Body of pancreas (tissue), 4 donors: ENCODE results near the gene NEK1. TPM values are rescaled to one million over a fixed set of nuclear protein-coding genes. Genes with fewer than 3 reads are reported as not detected.
A peak's percentile ranks its signal among the peaks of the same experiment; 100 is the strongest.

Experiments
- ATAC-seq: fragments of 150-250 bp; one replicate; pipeline ENCODE4 v1.9.1; 2016
- DNase-seq, 4 donors: peaks; one replicate each; pipeline ENCODE4 v3.0.0-alpha.2; 2019
- H3K27ac ChIP-seq, 4 donors: fragments of 200-600 bp; sonication (generic); 1 replicate in 3 of 4; 2 replicates in 1 of 4; pipeline versions ENCODE4 v1.5.1 to v1.6.1; 2016 to 2019; ENCODE audit warnings: mild to moderate bottlenecking in 1 of 4, mixed read lengths in 1 of 4, moderate library complexity in 1 of 4
- H3K27me3 ChIP-seq, 2 donors: fragments of 200-600 bp; sonication (generic); one replicate each; pipeline ENCODE4 v1.6.0; 2016; ENCODE audit warnings: mild to moderate bottlenecking in 1 of 2
- H3K36me3 ChIP-seq, 2 donors: fragments of 200-600 bp; sonication (generic); replicated peaks in 1 of 2; 2 replicates each; pipeline ENCODE4 v1.5.1; 2016; ENCODE audit warnings: low read depth in 2 of 2; ENCODE audit not compliant: insufficient read depth in 1 of 2
- H3K4me1 ChIP-seq: fragments of 200-600 bp; sonication (generic); one replicate; pipeline ENCODE4 v1.6.0; 2016
- H3K4me3 ChIP-seq, 2 donors: fragments of 200-600 bp; sonication (generic); 1 replicate in 1 of 2; 2 replicates in 1 of 2; pipeline ENCODE4 v1.5.1; 2016 to 2019
- H3K9me3 ChIP-seq, 3 donors: fragments of 200-600 bp; sonication (generic); 1 replicate in 2 of 3; 2 replicates in 1 of 3; pipeline ENCODE4 v1.5.1; 2016
- CTCF ChIP-seq, 7 experiments: fragments of 450-650 bp in 4 of 7; fragments of 200-600 bp in 3 of 7; sonication (generic) in 3 of 7; IDR thresholded peaks; one replicate each; pipeline ENCODE4 v1.5.1; 2016 to 2019; ENCODE audit warnings: antibody characterized with exemption in 7 of 7
- POLR2A ChIP-seq, 3 donors: fragments of 450-650 bp; IDR thresholded peaks; one replicate each; pipeline ENCODE4 v1.6.1; 2016; ENCODE audit warnings: antibody characterized with exemption in 3 of 3, mild to moderate bottlenecking in 2 of 3
- WGBS, 2 donors: methylation state at CpG; one replicate each; pipeline ENCODE4 v1.1.5; 2017; 5-methylcytosine and 5-hydroxymethylcytosine counted together
- intact Hi-C: fragments of 100-400 bp; cut with DNase I; formaldehyde crosslinking; loops from one replicate; pipeline ENCODE4 v1.15.1; 2023
- total RNA-seq, 2 donors: library from RNA; depleted of rRNA; stranded (reverse); fragments of >200 nt; gene quantifications; one replicate each; pipeline ENCODE4 v1.1.0, GENCODE V29; 2016

NEK1 gene
- total RNA-seq, 2 donors from 2014 or later, result 6.3 to 12.2 TPM

GRCh38 chr4:169440446-169440845 lies 171.9 kb downstream of the NEK1 start:
- H3K9me3 ChIP-seq, result peaks cover 0 to 6% (median 0%) of the 10 kb centered on the region in 3 donors
- H3K27ac ChIP-seq, result no peak overlapping the region
- no peaks in the 10 kb centered on the region for H3K36me3 ChIP-seq
- peak in 2 of 4 donors; percentile 15 for DNase-seq
- 81 to 100% methylated on average over 3 of the region's 3 CpGs for WGBS, 2 donors
- intact Hi-C loops, result no loop called here
- no peaks in the 10 kb centered on the region for H3K27me3 ChIP-seq
- TF ChIP-seq CTCF (IDR thresholded peaks at IDR 0.05), result no peak
- TF ChIP-seq POLR2A (IDR thresholded peaks at IDR 0.05), result no peak
- no peak overlapping the region for H3K4me3 ChIP-seq
- H3K4me1 ChIP-seq, result peaks cover 22% of the 10 kb centered on the region
- no peak for ATAC-seq

DNA sequence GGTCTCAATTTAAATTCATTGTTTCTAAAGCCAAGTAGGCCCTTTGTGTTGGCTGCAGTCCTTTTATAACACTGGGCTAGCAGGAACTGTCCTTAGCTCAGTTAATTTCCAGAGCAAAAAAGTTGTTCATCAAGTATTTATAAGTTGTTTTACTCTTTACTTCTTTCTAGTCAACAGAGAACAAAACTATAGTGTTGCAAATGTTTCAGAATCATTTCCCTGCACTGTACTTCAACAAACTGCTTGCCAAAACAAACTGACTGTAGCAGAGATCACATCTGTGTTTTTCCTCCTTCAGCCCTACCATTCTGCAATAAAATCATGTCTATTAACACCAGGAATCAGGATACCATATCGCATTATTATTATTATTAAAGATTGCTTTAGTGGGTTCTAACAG lies 173.1 kb downstream of the NEK1 start:
- H3K27ac ChIP-seq, result peak overlapping the region in 2 of 4 donors; percentile 33 to 44
- TF ChIP-seq POLR2A (IDR thresholded peaks at IDR 0.05), result no peak
- no peak for TF ChIP-seq CTCF (IDR thresholded peaks at IDR 0.05)
- peaks cover 22% of the 10 kb centered on the region for H3K4me1 ChIP-seq
- WGBS, 2 donors, result 13 to 21% methylated on average over 1 of the region's 1 CpG
- no peak overlapping the region for H3K4me3 ChIP-seq
- H3K36me3 ChIP-seq, result no peaks in the 10 kb centered on the region
- ATAC-seq (no peak), DNase-seq (no peak)
- peaks cover 0 to 6% (median 0%) of the 10 kb centered on the region in 3 donors for H3K9me3 ChIP-seq
- intact Hi-C loops, result no loop called here
- H3K27me3 ChIP-seq, result no peaks in the 10 kb centered on the region

DNA sequence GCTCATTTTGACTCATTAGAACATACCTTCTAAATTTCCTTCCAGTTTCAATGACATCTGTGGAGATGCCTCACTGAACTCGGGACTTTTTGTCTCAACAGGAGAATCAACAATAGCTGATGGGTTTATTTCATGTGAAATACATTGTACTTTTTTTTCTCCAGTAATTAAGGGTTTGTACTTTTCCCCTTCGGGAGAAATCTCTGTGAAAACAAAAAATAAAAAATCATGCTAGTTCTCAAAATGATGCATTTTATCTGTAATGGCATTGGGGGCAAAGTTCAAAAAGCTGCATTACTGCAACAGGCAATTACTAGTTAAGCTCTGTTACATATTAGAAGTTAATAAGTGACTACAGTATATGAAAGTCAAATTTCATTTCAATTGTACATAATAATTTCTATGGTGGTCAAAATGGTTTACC lies 174.3 kb downstream of the NEK1 start:
- 35 to 37% methylated on average over 2 of the region's 2 CpGs for whole genome bisulfite sequencing, 2 donors
- intact Hi-C loops, result no loop called here
- Histone ChIP-seq H3K9me3 (no peaks in the 10 kb centered on the region), H3K27me3 (no peaks in the 10 kb centered on the region), H3K27ac (no peak overlapping the region), H3K4me1 (peaks cover 22% of the 10 kb centered on the region), H3K36me3 (no peaks in the 10 kb centered on the region), H3K4me3 (no peak overlapping the region)
- no peak for DNase-seq
- TF ChIP-seq CTCF (IDR thresholded peaks at IDR 0.05), result no peak
- TF ChIP-seq POLR2A (IDR thresholded peaks at IDR 0.05), result no peak
- ATAC-seq, result no peak

- TF ChIP-seq CTCF (IDR thresholded peaks at IDR 0.05), result no peak
- no peak for TF ChIP-seq POLR2A (IDR thresholded peaks at IDR 0.05)
- intact Hi-C loops, result no loop called here
- H3K4me3 ChIP-seq, result no peak overlapping the region
- no peak overlapping the region for H3K27ac ChIP-seq
- H3K27me3 ChIP-seq, result no peaks in the 10 kb centered on the region
- H3K9me3 ChIP-seq, result no peaks in the 10 kb centered on the region
- H3K4me1 ChIP-seq, result peaks cover 22% of the 10 kb centered on the region
- WGBS, 2 donors, result 81 to 82% methylated on average over 7 of the region's 7 CpGs
- no peak for DNase-seq
- no peaks in the 10 kb centered on the region for H3K36me3 ChIP-seq
- ATAC-seq, result no peak
Observed at GRCh38 chr4:169437299-169438047, 174.9 kb downstream of the NEK1 start.

GRCh38 chr4:169436734-169437133 lies 175.6 kb downstream of the NEK1 start:
- H3K4me3 ChIP-seq, result no peak overlapping the region
- no peak for ATAC-seq
- DNase-seq, result no peak
- intact Hi-C loops, result no loop called here
- no peaks in the 10 kb centered on the region for H3K9me3 ChIP-seq
- TF ChIP-seq CTCF (IDR thresholded peaks at IDR 0.05), result no peak
- TF ChIP-seq POLR2A (IDR thresholded peaks at IDR 0.05), result no peak
- H3K27me3 ChIP-seq, result no peaks in the 10 kb centered on the region
- no peaks in the 10 kb centered on the region for H3K36me3 ChIP-seq
- H3K27ac ChIP-seq, result no peak overlapping the region
- peaks cover 22% of the 10 kb centered on the region for H3K4me1 ChIP-seq
